HepG2 (cell line): Measurements from ENCODE around the gene GNAI2. TPM values are rescaled to one million over a fixed set of nuclear protein-coding genes. Genes with fewer than 3 reads are reported as not detected.

Source experiments
- AKNA ChIP-seq: sonication (generic); formaldehyde crosslinking; IDR thresholded peaks from 2 replicates; pipeline ENCODE4 v1.4.0; 2020; ENCODE audit warnings: missing genetic modification reagents, borderline replicate concordance
- ATF5 ChIP-seq: sonication (generic); formaldehyde crosslinking; IDR thresholded peaks from 2 replicates; pipeline ENCODE4 v1.4.0; 2020; ENCODE audit warnings: mild to moderate bottlenecking, low read depth, missing genetic modification reagents
- FOXO1 ChIP-seq: sonication (generic); formaldehyde crosslinking; IDR thresholded peaks from 2 replicates; pipeline ENCODE4 v1.4.0; 2020; ENCODE audit warnings: missing genetic modification reagents
- GPBP1L1 ChIP-seq: sonication (generic); formaldehyde crosslinking; IDR thresholded peaks from 2 replicates; pipeline ENCODE4 v1.5.0; 2020; ENCODE audit warnings: mild to moderate bottlenecking, missing genetic modification reagents
- KAT8 ChIP-seq: IDR thresholded peaks from 2 replicates; pipeline ENCODE4 v1.6.1; 2016; ENCODE audit warnings: missing genetic modification reagents, missing compliant biosample characterization
- MEIS1 ChIP-seq: sonication (generic); formaldehyde crosslinking; IDR thresholded peaks from 2 replicates; pipeline ENCODE4 v1.9.0; 2021; ENCODE audit warnings: mild to moderate bottlenecking, missing genetic modification reagents, moderate library complexity, borderline replicate concordance
- NR3C1 ChIP-seq: sonication (generic); formaldehyde crosslinking; IDR thresholded peaks from 2 replicates; pipeline ENCODE4 v1.4.0; 2020; ENCODE audit warnings: missing genetic modification reagents
- REL ChIP-seq: sonication (generic); formaldehyde crosslinking; conservative IDR thresholded peaks from 2 replicates; pipeline ENCODE4 v1.8.0; 2022; ENCODE audit warnings: mild to moderate bottlenecking, missing genetic modification reagents, moderate library complexity
- SIN3A ChIP-seq: IDR thresholded peaks from 2 replicates; pipeline ENCODE4 v1.6.1; 2011; ENCODE audit warnings: low read depth, mild to moderate bottlenecking, control low read depth, low read length, borderline replicate concordance
- ZNF407 ChIP-seq: sonication (generic); formaldehyde crosslinking; IDR thresholded peaks from one replicate; pipeline ENCODE4 v1.5.1; 2020; ENCODE audit warnings: mild to moderate bottlenecking, missing genetic modification reagents; ENCODE audit errors: not compliant biosample characterization
- ZNF563 ChIP-seq: sonication (generic); formaldehyde crosslinking; IDR thresholded peaks from 2 replicates; pipeline ENCODE4 v1.8.0; 2022; ENCODE audit warnings: mild to moderate bottlenecking, moderate library complexity, missing genetic modification reagents
- ZNF607 ChIP-seq: sonication (generic); formaldehyde crosslinking; IDR thresholded peaks from 2 replicates; pipeline ENCODE4 v1.5.1; 2020; ENCODE audit warnings: missing genetic modification reagents, mild to moderate bottlenecking, borderline replicate concordance
- polyA plus RNA-seq, 8 experiments: library from polyadenylated mRNA; depleted of rRNA in 3 of 8; stranded (reverse) in 7 of 8; unstranded in 1 of 8; fragments of >200 nt; fragmentation: Illumina TruSeq in 4 of 8; extraction: Trizol in 4 of 8; gene quantifications; 2 replicates each; pipeline versions ENCODE4 v1.2.1 to v1.2.3, GENCODE V29; 2011 to 2016; ENCODE audit warnings: low read depth in 4 of 8, missing spikeins in 1 of 8, mixed read lengths in 1 of 8; ENCODE audit not compliant: insufficient read depth in 1 of 8
- total RNA-seq, 5 experiments: library from RNA; depleted of rRNA; stranded (reverse); fragments of >200 nt; fragmentation: Illumina TruSeq; extraction: Trizol; gene quantifications; 2 replicates each; pipeline ENCODE4 v1.2.3, GENCODE V29; 2016; ENCODE audit warnings: low read depth in 1 of 5

GNAI2 gene
- total and polyA plus RNA-seq, 2 of the 13 experiments (the other 11 are each of a cell fraction or from before 2014, with no cell fraction given): 51.1 to 66.2 TPM

GRCh38 chr3:50210510-50211367 lies 25.3 kb upstream of the GNAI2 start (continued):
- TF ChIP-seq AKNA (CRISPR knock-in tag) (no peak), FOXO1 (CRISPR knock-in tag) (peak; percentile 87), KAT8 (CRISPR knock-in tag) (peak; percentile 62; the same call in 1 of the 2 replicates), SIN3A (no peak; the same call in 1 of the 2 replicates), MEIS1 (CRISPR knock-in tag) (peak; percentile 90; the same call in 1 of the 2 replicates), NR3C1 (no peak), ZNF407 (peak; percentile 72), ATF5 (CRISPR knock-in tag) (peak; percentile 46; the same call in 1 of the 2 replicates), REL (CRISPR knock-in tag) (no peak), ZNF607 (CRISPR knock-in tag) (peak; percentile 63; the same call in 1 of the 2 replicates), GPBP1L1 (CRISPR knock-in tag) (no peak), ZNF563 (CRISPR knock-in tag) (peak; percentile 47; the same call in 1 of the 2 replicates)
